Caco-2 (cell line): ENCODE results near the gene ZNF146. TPM values are rescaled to one million over a fixed set of nuclear protein-coding genes. Genes with fewer than 3 reads are reported as not detected.
"Not testable (repeated sequence)": the region's sequence is repeated elsewhere in the genome, so short reads cannot be mapped to it uniquely, and the experiment has no call there.

Source experiments
- BruUV-seq: library from RNA; stranded (reverse); fragments of 400-500 nt; replicated peaks from 2 replicates; lab custom pipeline; 2021; lab: Mats Ljungman, UMichigan
- CTCF ChIA-PET: fragments of 300-600 bp; sonication (Branson Sonifier 250); formaldehyde crosslinking; loops from one replicate; lab custom pipeline; 2022; ENCODE audit warnings: antibody characterized with exemption; lab: Charles Lee
- POLR2A ChIA-PET: fragments of 300-600 bp; sonication (Branson Sonifier 250); formaldehyde crosslinking; loops from one replicate; lab custom pipeline; 2022; ENCODE audit warnings: antibody characterized with exemption; lab: Charles Lee
- DNase-seq, 2 experiments: peaks; one replicate each; pipeline versions ENCODE4 v3.0.0 to v3.0.0-alpha.2; 2020 to 2022
- H3K27me3 ChIP-seq: replicated peaks from 2 replicates; pipeline ENCODE4 v1.6.0; 2011; ENCODE audit warnings: low read length; ENCODE audit not compliant: control insufficient read depth, insufficient read depth
- H3K36me3 ChIP-seq: 2 replicates; pipeline ENCODE4 v1.5.1; 2011; ENCODE audit warnings: low read length; ENCODE audit not compliant: control insufficient read depth, insufficient read depth
- H3K4me1 ChIP-seq: fragments of 250-450 bp; sonication (Bioruptor Pico); 2 replicates; pipeline ENCODE4 v1.5.1; 2020; ENCODE audit warnings: mild to moderate bottlenecking
- H3K4me3 ChIP-seq: 2 replicates; pipeline ENCODE4 v1.5.1; 2011; ENCODE audit warnings: low read depth, mild to moderate bottlenecking, control low read depth, low read length
- H3K9me3 ChIP-seq: fragments of 250-450 bp; sonication (Bioruptor Pico); 2 replicates; pipeline ENCODE4 v1.5.1; 2020; ENCODE audit warnings: mild to moderate bottlenecking, moderate library complexity
- H3K27ac Mint-ChIP-seq: one replicate; pipeline ENCODE4 v1.8.0; 2022; ENCODE audit warnings: mixed read lengths; ENCODE audit not compliant: unreplicated experiment
- H3K27me3 Mint-ChIP-seq: one replicate; pipeline ENCODE4 v1.8.0; 2022; ENCODE audit warnings: mixed read lengths; ENCODE audit not compliant: insufficient read depth, unreplicated experiment
- H3K36me3 Mint-ChIP-seq: one replicate; pipeline ENCODE4 v1.8.0; 2022; ENCODE audit warnings: mild to moderate bottlenecking, mixed read lengths; ENCODE audit not compliant: insufficient read depth, unreplicated experiment
- H3K4me1 Mint-ChIP-seq: one replicate; pipeline ENCODE4 v1.8.0; 2022; ENCODE audit warnings: low read depth, mixed read lengths; ENCODE audit not compliant: unreplicated experiment
- H3K4me3 Mint-ChIP-seq: one replicate; pipeline ENCODE4 v1.8.0; 2022; ENCODE audit warnings: mild to moderate bottlenecking, moderate library complexity, mixed read lengths; ENCODE audit not compliant: unreplicated experiment
- H3K9me3 Mint-ChIP-seq: one replicate; pipeline ENCODE4 v1.8.0; 2022; ENCODE audit warnings: mixed read lengths; ENCODE audit not compliant: unreplicated experiment
- CTCF ChIP-seq, 2 experiments: fragments of 200-600 bp in 1 of 2; IDR thresholded peaks; 1 replicate in 1 of 2; 2 replicates in 1 of 2; pipeline versions ENCODE4 v1.5.1 to v1.8.0; 2011 to 2022; ENCODE audit warnings: antibody characterized with exemption in 1 of 2, control low read depth in 1 of 2, inconsistent platforms in 1 of 2, low read depth in 1 of 2, low read length in 1 of 2, mild to moderate bottlenecking in 1 of 2, moderate library complexity in 1 of 2; ENCODE audit not compliant: insufficient read depth in 1 of 2, severe bottlenecking in 1 of 2, unreplicated experiment in 1 of 2
- intact Hi-C: fragments of 100-400 bp; cut with micrococcal nuclease; formaldehyde crosslinking; loops from one replicate; pipeline ENCODE4 v1.10.0; 2022; ENCODE audit not compliant: unreplicated experiment
- total RNA-seq: library from RNA; stranded (reverse); gene quantifications from 2 replicates; pipeline ENCODE4 v1.2.3, GENCODE V29; 2022

Gene ZNF146
- total RNA-seq, 1 experiment from 2014 or later: 76.4 TPM

DNA sequence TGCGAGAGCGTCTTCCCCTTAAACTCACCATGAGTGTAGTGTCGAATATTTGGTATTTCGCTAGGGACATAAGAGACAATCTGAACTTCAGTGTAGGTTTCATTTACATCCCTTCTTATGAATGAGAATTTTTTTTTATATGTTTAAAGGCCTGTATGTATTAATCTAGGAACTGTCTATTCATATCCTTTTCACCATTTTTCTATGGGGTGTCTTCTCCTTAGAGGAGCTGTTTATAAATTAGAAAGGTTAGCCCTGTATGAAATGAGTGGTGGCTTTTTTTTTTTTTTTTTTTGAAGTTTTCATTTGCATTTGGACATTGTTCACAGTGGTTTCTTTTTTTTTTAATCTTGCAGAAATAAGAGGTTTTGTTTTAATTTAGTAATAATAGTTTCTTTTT is 7.6 kb downstream of the ZNF146 start:
- Mint-ChIP-seq H3K27me3 (no peaks in the 10 kb centered on the region), H3K9me3 (no peaks in the 10 kb centered on the region), H3K4me1 (no peaks in the 10 kb centered on the region), H3K36me3 (peaks cover 81% of the 10 kb centered on the region), H3K27ac (no peak overlapping the region), H3K4me3 (no peak overlapping the region)
- Histone ChIP-seq H3K9me3 (no peaks in the 10 kb centered on the region), H3K36me3 (no peaks in the 10 kb centered on the region; the same call in 1 of the 2 replicates), H3K27me3 (no peaks in the 10 kb centered on the region), H3K4me3 (no peak overlapping the region), H3K4me1 (no peaks in the 10 kb centered on the region)
- BruUV-seq: no TSS peak
- POLR2A ChIA-PET: no interaction called here
- TF ChIP-seq CTCF (IDR thresholded peaks at IDR 0.05; ENCODE audit: insufficient read depth in 1 of 2, low read depth in 1 of 2, low read length in 1 of 2, severe bottlenecking in 1 of 2, unreplicated experiment in 1 of 2): no peak
- CTCF ChIA-PET: no interaction called here
- intact Hi-C loops: no loop called here
- no peak for DNase-seq

DNA sequence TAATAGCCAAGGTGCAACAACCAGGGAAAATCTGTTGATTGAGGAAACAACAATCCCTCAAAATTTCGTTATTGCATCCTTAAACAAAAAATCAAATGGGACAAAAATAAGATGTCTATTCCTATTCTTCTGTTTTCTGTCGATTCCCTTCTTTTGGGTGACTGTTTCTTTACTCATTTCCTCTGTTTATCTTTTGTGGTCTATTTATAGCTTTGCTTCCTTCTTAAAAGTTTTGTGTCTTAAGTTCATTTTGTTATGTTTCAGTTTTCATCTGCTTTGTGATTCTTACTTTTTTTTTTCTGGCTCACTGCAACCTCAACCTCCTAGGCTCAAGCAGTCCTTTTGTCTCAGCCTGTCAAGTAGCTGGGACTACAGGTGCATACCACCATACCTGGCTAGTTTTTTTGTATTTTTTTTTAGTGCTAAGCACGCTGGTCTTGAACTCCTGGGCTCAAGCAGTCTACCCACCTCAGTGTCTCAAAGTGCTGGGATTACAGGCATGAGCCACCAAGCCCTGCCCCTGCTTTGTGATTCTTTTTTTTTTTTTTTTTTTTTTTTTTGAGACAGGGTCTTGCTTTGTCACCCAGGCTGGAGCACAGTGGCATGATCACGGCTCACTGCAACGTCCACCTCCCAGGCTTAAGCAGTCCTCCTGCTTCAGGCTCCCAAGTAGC is 10.4 kb downstream of the ZNF146 start:
- POLR2A ChIA-PET: no interaction called here
- CTCF ChIA-PET: no interaction called here
- H3K4me3 Mint-ChIP-seq: no peak overlapping the region
- H3K36me3 Mint-ChIP-seq: peaks cover 94% of the 10 kb centered on the region
- intact Hi-C loops: no loop called here
- Histone ChIP-seq H3K4me3 (no peak overlapping the region), H3K4me1 (no peaks in the 10 kb centered on the region), H3K9me3 (no peaks in the 10 kb centered on the region), H3K36me3 (peaks cover 5% of the 10 kb centered on the region), H3K27me3 (no peaks in the 10 kb centered on the region)
- H3K27me3 Mint-ChIP-seq: no peaks in the 10 kb centered on the region
- no peak for TF ChIP-seq CTCF (IDR thresholded peaks at IDR 0.05; ENCODE audit: insufficient read depth in 1 of 2, low read depth in 1 of 2, low read length in 1 of 2, severe bottlenecking in 1 of 2, unreplicated experiment in 1 of 2)
- H3K27ac Mint-ChIP-seq: no peak overlapping the region
- H3K9me3 Mint-ChIP-seq: peaks cover 8% of the 10 kb centered on the region
- no TSS peak for BruUV-seq
- H3K4me1 Mint-ChIP-seq: no peaks in the 10 kb centered on the region
- no peak for DNase-seq

DNA sequence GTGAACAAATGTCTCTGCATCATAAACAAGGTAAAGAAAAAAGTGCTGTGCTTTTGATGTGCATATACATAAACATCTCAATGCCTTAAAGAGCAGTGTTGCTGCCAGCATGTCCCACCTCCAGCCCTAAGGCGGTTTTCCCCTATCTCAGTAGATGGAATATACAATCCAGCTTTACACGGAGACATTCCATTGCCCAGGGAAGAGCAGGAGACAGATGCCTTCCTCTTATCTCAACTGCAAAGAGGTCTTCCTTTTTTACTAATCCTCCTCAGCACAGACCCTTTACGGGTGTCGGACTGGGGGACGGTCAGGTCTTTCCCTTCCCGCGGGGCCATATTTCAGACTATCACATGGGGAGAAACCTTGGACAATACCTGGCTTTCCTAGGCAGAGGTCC is 18.7 kb downstream of the ZNF146 start:
- H3K4me3 ChIP-seq, H3K27ac Mint-ChIP-seq: not testable (repeated sequence)
- POLR2A ChIA-PET: interaction anchor here (0.6 kb wide), 1 partner anchor 19 kb away, joined by 3 read pairs; the partner anchor contains the start of gene ZNF565

More for the DNA sequence above, 18.7 kb downstream of the ZNF146 start:
- CTCF ChIA-PET, H3K4me3 Mint-ChIP-seq, H3K9me3 ChIP-seq, H3K27me3 ChIP-seq, H3K27me3 Mint-ChIP-seq, intact Hi-C loops, DNase-seq, BruUV-seq, H3K4me1 Mint-ChIP-seq, H3K4me1 ChIP-seq: not testable (repeated sequence)
- Mint-ChIP-seq H3K9me3 (peaks cover 20% of the 10 kb centered on the region), H3K36me3 (peaks cover 97% of the 10 kb centered on the region)
- H3K36me3 ChIP-seq: peaks cover 21% of the 10 kb centered on the region
